Lower leg skin (tissue), 4 donors: ENCODE data around the gene GLTP. TPM values are rescaled to one million over a fixed set of nuclear protein-coding genes. Genes with fewer than 3 reads are reported as not detected.
"Not testable (repeated sequence)": the region's sequence is repeated elsewhere in the genome, so short reads cannot be mapped to it uniquely, and the experiment has no call there.

Experiments used
- DNase-seq, 2 donors: peaks; one replicate each; pipeline ENCODE4 v3.0.0-alpha.2; 2019; ENCODE audit warnings: low spot score in 2 of 2
- H3K4me3 ChIP-seq: fragments of 200-600 bp; sonication (generic); 2 replicates; pipeline ENCODE4 v1.5.1; 2017; ENCODE audit warnings: mild to moderate bottlenecking, low read depth; ENCODE audit not compliant: poor library complexity, severe bottlenecking
- CTCF ChIP-seq, 3 donors: fragments of 450-650 bp; IDR thresholded peaks; one replicate each; pipeline ENCODE4 v1.5.1; 2016; ENCODE audit warnings: antibody characterized with exemption in 3 of 3, mild to moderate bottlenecking in 3 of 3, moderate library complexity in 2 of 3
- POLR2A ChIP-seq, 2 donors: fragments of 450-650 bp; IDR thresholded peaks; one replicate each; pipeline ENCODE4 v1.6.1; 2016 to 2017; ENCODE audit warnings: antibody characterized with exemption in 2 of 2, mild to moderate bottlenecking in 1 of 2, moderate library complexity in 1 of 2
- WGBS, 2 donors: methylation state at CpG; one replicate each; pipeline ENCODE4 v1.1.5; 2018; 5-methylcytosine and 5-hydroxymethylcytosine counted together
- intact Hi-C: fragments of 100-400 bp; cut with DNase I; formaldehyde crosslinking; loops from one replicate; pipeline ENCODE4 v1.15.0; 2023; ENCODE audit warnings: low total_unique reads
- total RNA-seq, 4 donors: library from RNA; depleted of rRNA; stranded (reverse); fragments of >200 nt; gene quantifications; one replicate each; pipeline ENCODE4 v1.1.0, GENCODE V29; 2016

GLTP gene
- total RNA-seq, result 100 to 1,000 TPM; 536 to 775 (median 660) TPM

- TF ChIP-seq CTCF (IDR thresholded peaks at IDR 0.05), result no peak
- TF ChIP-seq POLR2A (IDR thresholded peaks at IDR 0.05), result no peak
- peak; percentile 67 to 96 for DNase-seq
- 0 to 1% methylated on average over 20 to 34 of the region's 92 CpGs for WGBS, 2 donors
- intact Hi-C loops, result no loop called here
- H3K4me3 ChIP-seq, result peak within 1 kb of the TSS; percentile 39
These were observed at the start of gene GLTP for GRCh38 chr12:109880043-109880931. Gene GLTP, minus strand, starts transcription at chr12:109880541. Its CDS starts 167 bp downstream, at chr12:109880374.

GRCh38 chr12:109929326-109929725 lies 49.0 kb upstream of the GLTP start:
- intact Hi-C loops, DNase-seq, H3K4me3 ChIP-seq: not testable (repeated sequence)
- WGBS, 2 donors, result 90 to 94% methylated on average over 14 of the region's 14 CpGs

GRCh38 chr12:109928058-109928656 lies 47.8 kb upstream of the GLTP start:
- WGBS, 2 donors, result 79 to 89% methylated on average over 12 of the region's 12 CpGs
- H3K4me3 ChIP-seq, result no peak overlapping the region
- intact Hi-C loops, result no loop called here
- no peak for DNase-seq
- TF ChIP-seq POLR2A (IDR thresholded peaks at IDR 0.05) (no peak), CTCF (IDR thresholded peaks at IDR 0.05) (no peak)

GRCh38 chr12:109927622-109928021 lies 47.3 kb upstream of the GLTP start:
- WGBS, 2 donors, result 65 to 69% methylated on average over 8 of the region's 8 CpGs
- intact Hi-C loops, result no loop called here
- no peak overlapping the region for H3K4me3 ChIP-seq
- no peak for DNase-seq
- no peak for TF ChIP-seq CTCF (IDR thresholded peaks at IDR 0.05)
- no peak for TF ChIP-seq POLR2A (IDR thresholded peaks at IDR 0.05)

- TF ChIP-seq POLR2A (IDR thresholded peaks at IDR 0.05) (no peak), CTCF (IDR thresholded peaks at IDR 0.05) (no peak)
- 80 to 89% methylated on average over 8 to 10 of the region's 11 CpGs for WGBS, 2 donors
- no peak for DNase-seq
- no peak overlapping the region for H3K4me3 ChIP-seq
- intact Hi-C loops, result no loop called here
These were observed 46.3 kb upstream of the GLTP start for GRCh38 chr12:109926488-109927210.

- no peak overlapping the region for H3K4me3 ChIP-seq
- TF ChIP-seq POLR2A (IDR thresholded peaks at IDR 0.05) (no peak), CTCF (IDR thresholded peaks at IDR 0.05) (no peak)
- WGBS, 2 donors, result 87 to 92% methylated on average over 7 to 8 of the region's 8 CpGs
- DNase-seq, result no peak
- intact Hi-C loops, result no loop called here
These were observed 45.7 kb upstream of the GLTP start for GRCh38 chr12:109926016-109926415.
